Progenitor cell of endocrine pancreas (in vitro differentiated cells): ENCODE results near the gene PAPOLA. TPM values are rescaled to one million over a fixed set of nuclear protein-coding genes. Genes with fewer than 3 reads are reported as not detected.

Source experiments
- DNase-seq: peaks from one replicate; pipeline ENCODE4 v3.0.0; 2021; ENCODE audit warnings: low spot score; ENCODE audit not compliant: unreplicated experiment
- H3K27ac Mint-ChIP-seq: 2 replicates; pipeline ENCODE4 v1.8.0; 2021; ENCODE audit warnings: mild to moderate bottlenecking, moderate library complexity, mixed read lengths
- H3K27me3 Mint-ChIP-seq: 2 replicates; pipeline ENCODE4 v1.8.0; 2021; ENCODE audit warnings: mixed read lengths
- H3K36me3 Mint-ChIP-seq: 2 replicates; pipeline ENCODE4 v1.8.0; 2022; ENCODE audit warnings: mixed read lengths; ENCODE audit not compliant: insufficient read depth
- H3K4me1 Mint-ChIP-seq: 2 replicates; pipeline ENCODE4 v1.8.0; 2021; ENCODE audit warnings: low read depth, mixed read lengths
- H3K4me3 Mint-ChIP-seq: 2 replicates; pipeline ENCODE4 v1.8.0; 2021; ENCODE audit warnings: low read depth, mild to moderate bottlenecking, moderate library complexity, mixed read lengths
- H3K9me3 Mint-ChIP-seq: 2 replicates; pipeline ENCODE4 v1.8.0; 2021; ENCODE audit warnings: low read depth, mixed read lengths
- total RNA-seq: library from RNA; stranded (reverse); gene quantifications from 2 replicates; pipeline ENCODE4 v1.2.1, GENCODE V29; 2021
- TF ChIP-seq, protein P1 (sequence below): fragments of 200-600 bp; sonication (generic); IDR thresholded peaks from one replicate; pipeline ENCODE4 v1.5.0; 2021; ENCODE audit warnings: antibody characterized with exemption, mild to moderate bottlenecking; ENCODE audit not compliant: unreplicated experiment

The PAPOLA gene
- total RNA-seq, 1 donor from 2014 or later = 279 TPM

DNA sequence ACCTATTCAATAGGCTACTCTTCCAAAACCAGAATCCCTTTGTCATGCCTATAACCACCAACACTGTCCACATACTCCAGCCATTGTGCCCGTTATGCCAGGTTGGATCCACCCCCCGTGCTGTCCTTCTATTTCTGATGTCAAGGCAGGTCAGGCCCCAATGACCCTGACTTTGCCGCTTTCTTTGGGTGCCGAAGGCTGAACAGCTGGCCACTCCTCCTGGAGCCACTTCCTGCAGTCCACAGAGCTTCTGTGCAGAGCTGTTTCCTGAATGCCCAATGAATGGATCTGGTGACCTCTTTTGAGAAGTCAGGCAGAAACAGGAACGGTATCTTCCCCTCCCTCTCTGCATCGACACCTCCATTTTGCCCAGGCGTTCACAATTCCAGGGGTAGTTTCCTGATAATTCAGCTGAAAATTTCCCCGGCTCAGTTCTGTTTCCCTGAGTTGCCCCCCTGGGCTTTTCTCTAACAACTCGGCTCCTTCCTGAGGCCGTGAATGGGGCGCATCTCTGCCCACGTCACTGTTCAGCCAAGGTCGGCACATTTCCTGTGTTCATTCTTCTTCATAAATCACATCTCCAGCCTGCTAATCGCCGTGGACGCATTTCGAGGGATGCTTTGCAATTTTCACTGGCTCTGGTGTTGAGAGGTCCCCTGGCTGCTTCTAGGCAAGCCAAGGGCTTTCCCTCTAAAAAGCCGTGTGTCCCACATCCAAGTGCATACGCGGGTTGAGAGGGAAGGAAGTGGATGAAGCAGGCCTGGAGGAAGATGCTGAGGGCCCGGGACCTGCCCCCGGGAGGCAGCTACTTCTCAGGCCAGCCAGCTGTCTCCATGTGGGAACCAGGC is 86.5 kb downstream of the PAPOLA start:
- Mint-ChIP-seq H3K4me3 (no peak overlapping the region), H3K4me1 (peaks cover 2% of the 10 kb centered on the region), H3K27me3 (peaks cover 47% of the 10 kb centered on the region), H3K27ac (no peak overlapping the region), H3K36me3 (no peaks in the 10 kb centered on the region), H3K9me3 (no peaks in the 10 kb centered on the region)
- TF ChIP-seq, protein P1, sequence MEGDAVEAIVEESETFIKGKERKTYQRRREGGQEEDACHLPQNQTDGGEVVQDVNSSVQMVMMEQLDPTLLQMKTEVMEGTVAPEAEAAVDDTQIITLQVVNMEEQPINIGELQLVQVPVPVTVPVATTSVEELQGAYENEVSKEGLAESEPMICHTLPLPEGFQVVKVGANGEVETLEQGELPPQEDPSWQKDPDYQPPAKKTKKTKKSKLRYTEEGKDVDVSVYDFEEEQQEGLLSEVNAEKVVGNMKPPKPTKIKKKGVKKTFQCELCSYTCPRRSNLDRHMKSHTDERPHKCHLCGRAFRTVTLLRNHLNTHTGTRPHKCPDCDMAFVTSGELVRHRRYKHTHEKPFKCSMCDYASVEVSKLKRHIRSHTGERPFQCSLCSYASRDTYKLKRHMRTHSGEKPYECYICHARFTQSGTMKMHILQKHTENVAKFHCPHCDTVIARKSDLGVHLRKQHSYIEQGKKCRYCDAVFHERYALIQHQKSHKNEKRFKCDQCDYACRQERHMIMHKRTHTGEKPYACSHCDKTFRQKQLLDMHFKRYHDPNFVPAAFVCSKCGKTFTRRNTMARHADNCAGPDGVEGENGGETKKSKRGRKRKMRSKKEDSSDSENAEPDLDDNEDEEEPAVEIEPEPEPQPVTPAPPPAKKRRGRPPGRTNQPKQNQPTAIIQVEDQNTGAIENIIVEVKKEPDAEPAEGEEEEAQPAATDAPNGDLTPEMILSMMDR = no peak
- DNase-seq = no peak

DNA sequence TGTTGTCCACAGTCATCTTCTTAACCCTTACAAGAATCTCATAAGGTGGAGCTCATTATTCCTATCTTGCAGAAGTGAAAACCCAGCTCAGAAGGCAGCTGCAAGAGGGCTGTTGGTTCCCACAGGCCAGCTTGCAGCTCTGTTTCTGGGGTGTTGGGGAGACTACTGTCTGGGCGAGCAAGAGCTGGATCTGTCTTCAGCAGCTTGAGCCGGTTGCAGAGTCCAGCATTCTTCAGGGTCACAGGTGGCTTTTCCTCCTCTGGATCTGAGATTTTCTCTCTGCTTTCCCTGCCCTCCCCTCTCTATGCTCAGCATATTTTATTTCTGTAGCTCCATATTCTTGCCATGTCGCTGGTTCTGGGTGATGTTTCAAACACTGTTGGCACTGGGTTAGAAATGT is 87.4 kb downstream of the PAPOLA start:
- no peaks in the 10 kb centered on the region for H3K36me3 Mint-ChIP-seq
- TF ChIP-seq, protein P1 = no peak
- no peaks in the 10 kb centered on the region for H3K4me1 Mint-ChIP-seq
- no peak overlapping the region for H3K27ac Mint-ChIP-seq
- peaks cover 48% of the 10 kb centered on the region for H3K27me3 Mint-ChIP-seq
- no peak for DNase-seq
- no peaks in the 10 kb centered on the region for H3K9me3 Mint-ChIP-seq
- no peak overlapping the region for H3K4me3 Mint-ChIP-seq

DNA sequence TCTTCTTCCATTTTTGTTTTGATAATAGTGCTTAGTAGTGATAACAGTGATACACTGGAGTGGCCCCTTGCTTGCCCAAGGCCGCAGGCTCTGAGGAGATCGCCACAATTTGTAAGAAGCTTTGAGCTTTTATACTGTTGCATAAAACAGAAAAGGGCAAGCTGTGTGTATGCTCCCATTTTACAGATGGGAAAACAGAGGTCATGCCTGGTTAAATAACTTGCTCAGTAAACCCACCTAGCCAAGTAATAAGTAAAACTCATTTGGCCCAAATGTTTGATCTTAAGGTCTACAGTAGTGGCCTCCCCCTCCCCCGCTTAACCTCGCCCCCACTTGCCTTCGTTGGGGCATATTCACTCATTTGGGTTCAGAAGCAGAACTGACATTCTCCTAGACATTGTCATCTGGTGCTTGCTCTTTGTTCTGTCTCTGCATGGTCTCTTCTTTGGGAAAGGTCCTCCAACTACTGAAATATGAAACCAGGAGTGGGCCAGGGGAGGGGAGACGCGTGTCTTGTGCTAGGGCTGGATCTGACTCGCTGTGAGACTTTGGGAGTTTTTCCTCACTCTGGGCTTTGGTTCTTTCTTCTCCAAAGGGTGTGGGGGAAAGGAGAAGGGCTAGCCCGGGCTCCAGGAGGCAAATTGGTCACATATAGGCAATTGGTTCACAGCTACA is 88.1 kb downstream of the PAPOLA start:
- H3K4me1 Mint-ChIP-seq = no peaks in the 10 kb centered on the region
- H3K9me3 Mint-ChIP-seq = no peaks in the 10 kb centered on the region
- TF ChIP-seq, protein P1 = no peak
- H3K4me3 Mint-ChIP-seq = no peak overlapping the region
- peak overlapping the region; percentile 45 for H3K27ac Mint-ChIP-seq
- peaks cover 50% of the 10 kb centered on the region for H3K27me3 Mint-ChIP-seq
- no peak for DNase-seq
- no peaks in the 10 kb centered on the region for H3K36me3 Mint-ChIP-seq

- Mint-ChIP-seq H3K36me3 (no peaks in the 10 kb centered on the region), H3K9me3 (no peaks in the 10 kb centered on the region)
These were observed 90.6 kb downstream of the PAPOLA start for GRCh38 chr14:96592591-96593386.

More at GRCh38 chr14:96592591-96593386, 90.6 kb downstream of the PAPOLA start:
- TF ChIP-seq, protein P1 = no peak
- no peak overlapping the region for H3K27ac Mint-ChIP-seq
- H3K27me3 Mint-ChIP-seq = peaks cover 42% of the 10 kb centered on the region
- H3K4me3 Mint-ChIP-seq = peak overlapping the region; percentile 52
- peak; percentile 28 for DNase-seq
- H3K4me1 Mint-ChIP-seq = no peaks in the 10 kb centered on the region
